CD14-positive monocyte (primary cell): Measurements from ENCODE around the gene FGFR2. TPM values are rescaled to one million over a fixed set of nuclear protein-coding genes. Genes with fewer than 3 reads are reported as not detected.

Experiments
- DNase-seq, 3 donors: peaks; one replicate each; pipeline ENCODE4 v3.0.0-alpha.2; 2011 to 2022
- H2AFZ ChIP-seq: 2 replicates; pipeline ENCODE4 v1.6.0; 2012; ENCODE audit warnings: mild to moderate bottlenecking, low read depth, low read length, inconsistent platforms; ENCODE audit not compliant: insufficient read depth, poor library complexity, severe bottlenecking
- H3K27ac ChIP-seq, 2 donors: 1 replicate in 1 of 2; 2 replicates in 1 of 2; pipeline ENCODE4 v1.5.1; 2012 to 2013; ENCODE audit warnings: low read length in 2 of 2, control low read depth in 1 of 2, inconsistent platforms in 1 of 2, low read depth in 1 of 2, mild to moderate bottlenecking in 1 of 2
- H3K27me3 ChIP-seq, 2 donors: one replicate each; pipeline versions ENCODE4 v1.6.0 to v1.6.1; 2011 to 2013; ENCODE audit warnings: low read length in 2 of 2; ENCODE audit not compliant: control insufficient read depth in 2 of 2, insufficient read depth in 2 of 2
- H3K36me3 ChIP-seq, 2 donors: replicated peaks in 1 of 2; 1 replicate in 1 of 2; 2 replicates in 1 of 2; pipeline versions ENCODE4 v1.5.1 to v1.6.1; 2012 to 2013; ENCODE audit warnings: low read length in 2 of 2, control low read depth in 1 of 2, inconsistent platforms in 1 of 2, mild to moderate bottlenecking in 1 of 2; ENCODE audit not compliant: insufficient read depth in 2 of 2, control insufficient read depth in 1 of 2
- H3K4me1 ChIP-seq, 2 donors: 1 replicate in 1 of 2; 2 replicates in 1 of 2; pipeline versions ENCODE4 v1.5.1 to v1.6.1; 2012 to 2013; ENCODE audit warnings: low read length in 2 of 2, control low read depth in 1 of 2, inconsistent platforms in 1 of 2, mild to moderate bottlenecking in 1 of 2, moderate library complexity in 1 of 2; ENCODE audit not compliant: insufficient read depth in 2 of 2, control insufficient read depth in 1 of 2
- H3K4me2 ChIP-seq: replicated peaks from 2 replicates; pipeline ENCODE3; 2012; ENCODE audit warnings: low read length, moderate library complexity, mild to moderate bottlenecking; ENCODE audit not compliant: poor library complexity, severe bottlenecking; ENCODE audit errors: extremely low read depth
- H3K4me3 ChIP-seq, 3 experiments: fragments of 200-600 bp in 1 of 3; sonication (generic) in 1 of 3; replicated peaks in 1 of 3; 1 replicate in 2 of 3; 2 replicates in 1 of 3; pipeline ENCODE4 v1.5.1; 2011 to 2013; ENCODE audit warnings: low read length in 3 of 3, mild to moderate bottlenecking in 3 of 3, control low read depth in 2 of 3, low read depth in 2 of 3, inconsistent platforms in 1 of 3, moderate library complexity in 1 of 3
- H3K79me2 ChIP-seq: 2 replicates; pipeline ENCODE4 v1.6.0; 2012; ENCODE audit warnings: mild to moderate bottlenecking, control low read depth, inconsistent platforms, low read length, moderate library complexity; ENCODE audit not compliant: insufficient read depth
- H3K9ac ChIP-seq: 2 replicates; pipeline ENCODE4 v1.6.0; 2017; ENCODE audit warnings: low read length, mild to moderate bottlenecking; ENCODE audit not compliant: insufficient read depth, poor library complexity, severe bottlenecking
- H3K9me3 ChIP-seq, 2 donors: replicated peaks in 1 of 2; 1 replicate in 1 of 2; 2 replicates in 1 of 2; pipeline versions ENCODE4 v1.5.1 to v1.6.1; 2012 to 2013; ENCODE audit warnings: low read length in 2 of 2, control low read depth in 1 of 2; ENCODE audit not compliant: control insufficient read depth in 1 of 2, insufficient read depth in 1 of 2
- H4K20me1 ChIP-seq: 2 replicates; pipeline ENCODE4 v1.6.0; 2012; ENCODE audit warnings: mild to moderate bottlenecking, low read length, control low read depth, moderate library complexity; ENCODE audit not compliant: insufficient read depth
- H3K27ac Mint-ChIP-seq, 7 donors: one replicate each; pipeline ENCODE4 v1.8.0; 2020; ENCODE audit warnings: mild to moderate bottlenecking in 7 of 7, mixed read lengths in 7 of 7, moderate library complexity in 6 of 7, inconsistent platforms in 2 of 7
- H3K27me3 Mint-ChIP-seq, 3 donors: one replicate each; pipeline ENCODE4 v1.8.0; 2021 to 2022; ENCODE audit warnings: low read depth in 3 of 3, mild to moderate bottlenecking in 3 of 3, mixed read lengths in 3 of 3, moderate library complexity in 3 of 3, inconsistent platforms in 1 of 3
- H3K36me3 Mint-ChIP-seq, 2 donors: one replicate each; pipeline ENCODE4 v1.8.0; 2020; ENCODE audit warnings: mixed read lengths in 2 of 2, inconsistent platforms in 1 of 2, mild to moderate bottlenecking in 1 of 2
- H3K4me1 Mint-ChIP-seq: one replicate; pipeline ENCODE4 v1.8.0; 2020; ENCODE audit warnings: mild to moderate bottlenecking, mixed read lengths
- H3K4me3 Mint-ChIP-seq, 2 donors: one replicate each; pipeline ENCODE4 v1.8.0; 2020; ENCODE audit warnings: mild to moderate bottlenecking in 2 of 2, mixed read lengths in 2 of 2, moderate library complexity in 1 of 2
- H3K9me3 Mint-ChIP-seq, 7 donors: one replicate each; pipeline ENCODE4 v1.8.0; 2020 to 2022; ENCODE audit warnings: mixed read lengths in 7 of 7, mild to moderate bottlenecking in 6 of 7, moderate library complexity in 6 of 7, inconsistent platforms in 2 of 7
- WGBS: methylation state at CpG from one replicate; pipeline ENCODE4 v1.1.5; 2013; ENCODE audit warnings: missing lambda C conversion rate; ENCODE audit not compliant: insufficient coverage; 5-methylcytosine and 5-hydroxymethylcytosine counted together
- intact Hi-C, 2 donors: fragments of 100-400 bp; cut with micrococcal nuclease; formaldehyde crosslinking; loops; one replicate each; pipeline versions ENCODE4 v1.15.0 to v1.15.1; 2023
- polyA plus RNA-seq, 3 donors: library from polyadenylated mRNA; depleted of rRNA in 1 of 3; unstranded in 2 of 3; stranded (reverse) in 1 of 3; fragments of 300-500 nt in 2 of 3; fragments of >200 nt in 1 of 3; fragmentation: Illumina TruSeq in 2 of 3; gene quantifications; 1 replicate in 2 of 3; 2 replicates in 1 of 3; pipeline ENCODE4 v1.2.3, GENCODE V29; 2012 to 2021
- TF ChIP-seq, protein P1 (sequence below): fragments of 200-600 bp; IDR thresholded peaks from one replicate; pipeline ENCODE4 v1.8.0; 2022; ENCODE audit warnings: antibody characterized with exemption, mild to moderate bottlenecking

Gene FGFR2
- polyA plus RNA-seq, 3 donors = not detected

DNA sequence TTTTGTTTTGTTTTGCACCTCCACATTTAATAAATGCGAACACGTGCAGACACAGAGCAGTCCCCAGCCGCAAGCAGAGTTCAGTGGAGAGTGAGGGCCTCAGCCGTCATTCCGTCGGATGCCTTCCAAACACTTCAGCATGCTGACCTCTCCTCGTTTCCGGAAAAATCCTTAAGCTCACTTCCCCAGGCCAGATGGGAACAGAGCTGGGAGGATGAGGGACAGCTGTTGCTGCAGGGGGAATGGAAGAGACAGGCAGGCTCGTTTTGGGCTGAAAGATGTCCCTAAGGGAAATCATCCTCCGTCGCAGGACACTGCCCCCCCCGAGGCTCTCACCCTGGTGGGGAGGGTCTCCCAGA, 17.2 kb upstream of the FGFR2 start:
- Histone ChIP-seq H3K9ac (no peak overlapping the region), H4K20me1 (no peaks in the 10 kb centered on the region), H3K79me2 (no peaks in the 10 kb centered on the region), H3K4me2 (no peak overlapping the region), H2AFZ (no peak overlapping the region), H3K27me3 (no peaks in the 10 kb centered on the region), H3K36me3 (no peaks in the 10 kb centered on the region), H3K4me1 (no peaks in the 10 kb centered on the region), H3K4me3 (no peak overlapping the region), H3K27ac (no peak overlapping the region), H3K9me3 (peaks cover 0 to 10% of the 10 kb centered on the region in 2 donors)
- DNase-seq = no peak
- 40% methylated on average over 1 of the region's 12 CpGs for WGBS
- intact Hi-C loops = no loop called here
- Mint-ChIP-seq H3K27ac (no peak overlapping the region), H3K9me3 (peaks cover 0 to 19% (median 3%) of the 10 kb centered on the region in 7 donors), H3K27me3 (peaks cover 0 to 5% (median 4%) of the 10 kb centered on the region in 3 donors), H3K4me1 (no peaks in the 10 kb centered on the region), H3K36me3 (no peaks in the 10 kb centered on the region), H3K4me3 (no peak overlapping the region)
- TF ChIP-seq, protein P1, sequence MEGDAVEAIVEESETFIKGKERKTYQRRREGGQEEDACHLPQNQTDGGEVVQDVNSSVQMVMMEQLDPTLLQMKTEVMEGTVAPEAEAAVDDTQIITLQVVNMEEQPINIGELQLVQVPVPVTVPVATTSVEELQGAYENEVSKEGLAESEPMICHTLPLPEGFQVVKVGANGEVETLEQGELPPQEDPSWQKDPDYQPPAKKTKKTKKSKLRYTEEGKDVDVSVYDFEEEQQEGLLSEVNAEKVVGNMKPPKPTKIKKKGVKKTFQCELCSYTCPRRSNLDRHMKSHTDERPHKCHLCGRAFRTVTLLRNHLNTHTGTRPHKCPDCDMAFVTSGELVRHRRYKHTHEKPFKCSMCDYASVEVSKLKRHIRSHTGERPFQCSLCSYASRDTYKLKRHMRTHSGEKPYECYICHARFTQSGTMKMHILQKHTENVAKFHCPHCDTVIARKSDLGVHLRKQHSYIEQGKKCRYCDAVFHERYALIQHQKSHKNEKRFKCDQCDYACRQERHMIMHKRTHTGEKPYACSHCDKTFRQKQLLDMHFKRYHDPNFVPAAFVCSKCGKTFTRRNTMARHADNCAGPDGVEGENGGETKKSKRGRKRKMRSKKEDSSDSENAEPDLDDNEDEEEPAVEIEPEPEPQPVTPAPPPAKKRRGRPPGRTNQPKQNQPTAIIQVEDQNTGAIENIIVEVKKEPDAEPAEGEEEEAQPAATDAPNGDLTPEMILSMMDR = no peak

DNA sequence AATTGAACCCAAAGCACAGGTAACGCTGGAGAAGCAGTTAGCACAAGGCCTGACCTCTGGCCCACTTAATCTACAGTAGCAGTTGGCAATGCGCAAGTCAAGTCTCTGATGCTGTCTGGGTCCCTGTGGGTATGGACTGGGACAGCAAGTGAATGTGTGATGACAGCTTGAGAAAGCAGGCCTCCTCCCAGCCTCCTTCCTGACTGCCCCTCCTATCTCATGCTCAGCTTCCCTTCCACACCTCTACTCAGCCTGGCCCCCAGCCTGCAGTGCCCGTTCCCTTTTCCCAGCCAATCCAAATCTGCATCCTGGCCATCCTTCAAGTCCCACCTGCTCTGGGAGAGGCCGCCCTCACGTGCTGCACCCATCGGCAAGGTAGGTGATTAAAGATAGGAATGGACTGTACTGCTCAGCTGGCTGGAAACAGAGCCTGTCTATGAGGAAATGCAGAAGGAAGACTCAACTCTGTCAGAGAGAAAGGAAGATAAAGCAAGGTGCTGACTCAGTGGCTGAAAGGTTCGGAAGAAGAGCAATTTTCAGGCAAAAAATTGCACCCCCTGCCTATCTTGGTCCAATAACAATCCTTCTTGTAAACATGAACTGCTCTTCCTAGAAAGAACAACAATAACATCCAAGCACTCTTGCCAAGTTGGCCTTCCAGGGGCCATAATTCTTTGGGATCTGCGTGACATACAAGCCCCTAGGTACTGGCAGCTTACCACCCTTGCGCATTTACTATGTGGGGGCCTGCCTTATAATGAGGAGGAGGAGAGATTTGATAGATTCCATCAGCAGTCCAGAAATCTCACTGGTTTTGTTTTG, 16.6 kb upstream of the FGFR2 start:
- peaks cover 0 to 5% (median 4%) of the 10 kb centered on the region in 3 donors for H3K27me3 Mint-ChIP-seq
- TF ChIP-seq, protein P1 = no peak
- DNase-seq = no peak
- no peaks in the 10 kb centered on the region for H3K79me2 ChIP-seq
- H2AFZ ChIP-seq = no peak overlapping the region
- H4K20me1 ChIP-seq = no peaks in the 10 kb centered on the region
- no peaks in the 10 kb centered on the region for H3K4me1 Mint-ChIP-seq
- H3K27me3 ChIP-seq = no peaks in the 10 kb centered on the region
- intact Hi-C loops = no loop called here
- no peak overlapping the region for H3K4me2 ChIP-seq
- H3K36me3 ChIP-seq = no peaks in the 10 kb centered on the region
- peaks cover 0 to 10% of the 10 kb centered on the region in 2 donors for H3K9me3 ChIP-seq
- peaks cover 0 to 18% (median 3%) of the 10 kb centered on the region in 7 donors for H3K9me3 Mint-ChIP-seq
- H3K4me1 ChIP-seq = no peaks in the 10 kb centered on the region
- H3K36me3 Mint-ChIP-seq = no peaks in the 10 kb centered on the region
- no peak overlapping the region for H3K27ac ChIP-seq
- no peak overlapping the region for H3K27ac Mint-ChIP-seq
- H3K4me3 Mint-ChIP-seq = no peak overlapping the region
- no peak overlapping the region for H3K4me3 ChIP-seq
- H3K9ac ChIP-seq = no peak overlapping the region
- WGBS = 73% methylated on average over 2 of the region's 9 CpGs
